CD8-positive, alpha-beta memory T cell (primary cell): ENCODE data around the gene CYRIA. TPM values are rescaled to one million over a fixed set of nuclear protein-coding genes. Genes with fewer than 3 reads are reported as not detected.
A peak's percentile ranks its signal among the peaks of the same experiment; 100 is the strongest.

ENCODE experiments used
- CTCF ChIA-PET: fragments of 350-600 bp; sonication (Branson Sonifier 250); formaldehyde crosslinking; loops from one replicate; lab custom pipeline; 2021; ENCODE audit warnings: antibody characterized with exemption; lab: Charles Lee
- POLR2A ChIA-PET: fragments of 350-600 bp; sonication (Branson Sonifier 250); formaldehyde crosslinking; loops from one replicate; lab custom pipeline; 2021; ENCODE audit warnings: antibody characterized with exemption; lab: Charles Lee
- DNase-seq, 5 donors: peaks; one replicate each; pipeline versions ENCODE4 v3.0.0 to v3.0.0-alpha.2; 2020 to 2022; ENCODE audit warnings: mixed read lengths in 1 of 5
- H3K27ac ChIP-seq: one replicate; pipeline ENCODE4 v1.7.0; 2013; ENCODE audit warnings: low read depth, mild to moderate bottlenecking, low read length, moderate library complexity
- H3K27me3 ChIP-seq: 2 replicates; pipeline ENCODE4 v1.7.0; 2013; ENCODE audit warnings: low read length, mild to moderate bottlenecking; ENCODE audit not compliant: insufficient read depth, poor library complexity, severe bottlenecking
- H3K36me3 ChIP-seq: 2 replicates; pipeline ENCODE4 v1.7.0; 2013; ENCODE audit warnings: mild to moderate bottlenecking, low read length, moderate library complexity; ENCODE audit not compliant: insufficient read depth
- H3K4me1 ChIP-seq: 2 replicates; pipeline ENCODE4 v1.7.0; 2013; ENCODE audit warnings: mild to moderate bottlenecking, low read length, moderate library complexity; ENCODE audit not compliant: insufficient read depth
- H3K4me3 ChIP-seq: 2 replicates; pipeline ENCODE4 v1.7.0; 2013; ENCODE audit warnings: mild to moderate bottlenecking, low read length
- H3K9me3 ChIP-seq: 2 replicates; pipeline ENCODE4 v1.7.0; 2013; ENCODE audit warnings: mild to moderate bottlenecking, low read length
- H3K27ac Mint-ChIP-seq, 8 donors: one replicate each; pipeline ENCODE4 v1.8.0; 2020 to 2021; ENCODE audit warnings: mixed read lengths in 8 of 8, mild to moderate bottlenecking in 6 of 8, inconsistent platforms in 3 of 8, moderate library complexity in 3 of 8
- H3K27me3 Mint-ChIP-seq, 2 donors: one replicate each; pipeline ENCODE4 v1.8.0; 2020 to 2021; ENCODE audit warnings: mixed read lengths in 2 of 2, mild to moderate bottlenecking in 1 of 2, moderate library complexity in 1 of 2
- H3K36me3 Mint-ChIP-seq, 3 donors: one replicate each; pipeline ENCODE4 v1.8.0; 2020 to 2021; ENCODE audit warnings: mixed read lengths in 3 of 3, inconsistent platforms in 1 of 3, mild to moderate bottlenecking in 1 of 3
- H3K4me1 Mint-ChIP-seq, 3 donors: one replicate each; pipeline ENCODE4 v1.8.0; 2020 to 2021; ENCODE audit warnings: mixed read lengths in 3 of 3, inconsistent platforms in 1 of 3, mild to moderate bottlenecking in 1 of 3
- H3K4me3 Mint-ChIP-seq, 7 donors: one replicate each; pipeline ENCODE4 v1.8.0; 2020 to 2021; ENCODE audit warnings: mixed read lengths in 7 of 7, mild to moderate bottlenecking in 6 of 7, moderate library complexity in 4 of 7, inconsistent platforms in 2 of 7
- H3K9me3 Mint-ChIP-seq, 5 donors: one replicate each; pipeline ENCODE4 v1.8.0; 2020 to 2022; ENCODE audit warnings: mixed read lengths in 5 of 5, mild to moderate bottlenecking in 3 of 5, moderate library complexity in 2 of 5, inconsistent platforms in 1 of 5
- polyA plus RNA-seq: library from polyadenylated mRNA; unstranded; fragments of 300-500 nt; fragmentation: Illumina TruSeq; gene quantifications from one replicate; pipeline ENCODE4 v1.2.3, GENCODE V29; 2021
- total RNA-seq, 2 experiments: library from RNA; stranded (reverse); gene quantifications; one replicate each; pipeline ENCODE4 v1.2.3, GENCODE V29; 2021

CYRIA gene
- total and polyA plus RNA-seq, 3 experiments from 2014 or later = 1.0 to 6.3 (median 1.2) TPM

DNA sequence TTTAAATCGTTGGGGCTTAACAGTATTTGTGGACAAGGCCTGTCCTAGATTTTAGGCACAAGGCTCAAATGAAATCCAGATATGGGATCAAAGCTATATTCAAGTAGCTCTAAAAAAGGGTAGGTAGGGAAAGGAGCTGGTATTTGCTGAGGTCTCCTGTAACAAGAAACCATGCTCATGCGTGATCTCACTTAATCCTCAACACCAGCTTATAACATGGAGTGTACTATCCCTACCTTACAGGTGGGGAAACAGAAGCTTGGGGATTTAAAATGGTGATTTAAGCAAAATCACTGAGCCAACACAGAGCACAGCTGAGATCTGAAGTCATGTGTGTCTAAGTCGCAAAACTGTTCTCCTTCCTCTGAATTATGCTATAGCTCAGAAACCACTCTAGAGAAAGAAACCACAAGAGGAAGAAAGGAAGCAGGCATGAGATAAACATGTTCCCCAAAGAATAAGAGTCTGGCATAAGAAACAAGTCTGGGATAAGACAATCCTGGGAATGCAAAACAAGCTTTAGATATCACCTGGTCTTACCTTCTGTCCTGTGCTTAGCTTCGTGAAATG, 43.1 kb downstream of the CYRIA start:
- Mint-ChIP-seq H3K27me3 (peaks cover 4 to 6% of the 10 kb centered on the region in 2 donors), H3K4me3 (peak overlapping the region in 2 of 7 donors; percentile 1 to 2), H3K36me3 (peaks cover 0 to 2% (median 0%) of the 10 kb centered on the region in 3 donors), H3K4me1 (peaks cover 36 to 42% (median 38%) of the 10 kb centered on the region in 3 donors), H3K9me3 (no peaks in the 10 kb centered on the region), H3K27ac (peak overlapping the region in 1 of 8 donors; percentile 11)
- ChIA-PET CTCF (interaction anchor here (1.6 to 2.1 kb wide), 2 partner anchors 9 to 14 kb away, joined by 3 to 9 read pairs; no protein-coding TSS in a partner anchor), POLR2A (no interaction called here)
- H3K9me3 ChIP-seq = no peaks in the 10 kb centered on the region
- H3K27me3 ChIP-seq = no peaks in the 10 kb centered on the region
- H3K4me3 ChIP-seq = no peak overlapping the region
- peaks cover 26% of the 10 kb centered on the region for H3K4me1 ChIP-seq
- no peak for DNase-seq
- H3K36me3 ChIP-seq = no peaks in the 10 kb centered on the region
- no peak overlapping the region for H3K27ac ChIP-seq

DNA sequence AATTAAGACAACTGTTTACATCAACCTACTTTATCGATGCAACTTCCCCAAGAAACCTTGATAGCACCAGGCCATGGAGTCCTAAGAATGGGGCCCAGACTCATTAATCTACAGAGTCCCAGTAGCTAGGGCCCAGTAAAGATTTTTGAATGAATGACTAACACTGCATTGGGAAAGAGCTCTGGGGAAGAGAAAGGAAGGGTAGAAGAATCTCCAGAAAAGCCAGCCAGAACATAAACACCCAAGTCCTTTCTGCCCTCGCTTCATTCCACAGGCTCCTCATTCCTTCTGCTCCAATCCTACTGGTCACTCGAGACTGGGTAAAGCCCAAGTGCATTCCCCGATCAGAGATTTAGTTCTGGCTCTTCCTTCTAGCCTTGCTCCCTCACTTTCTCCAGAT, 44.3 kb downstream of the CYRIA start:
- Histone ChIP-seq H3K27ac (no peak overlapping the region), H3K27me3 (no peaks in the 10 kb centered on the region), H3K4me1 (peaks cover 26% of the 10 kb centered on the region), H3K36me3 (no peaks in the 10 kb centered on the region), H3K9me3 (no peaks in the 10 kb centered on the region), H3K4me3 (no peak overlapping the region)
- H3K4me1 Mint-ChIP-seq = peaks cover 33 to 36% (median 33%) of the 10 kb centered on the region in 3 donors
- peaks cover 0 to 4% (median 0%) of the 10 kb centered on the region in 3 donors for H3K36me3 Mint-ChIP-seq
- H3K4me3 Mint-ChIP-seq = no peak overlapping the region
- peaks cover 7% of the 10 kb centered on the region in 2 donors for H3K27me3 Mint-ChIP-seq
- H3K9me3 Mint-ChIP-seq = no peaks in the 10 kb centered on the region
- CTCF ChIA-PET = interaction anchor here (1.6 to 2.1 kb wide), 2 partner anchors 8 to 13 kb away, joined by 3 to 9 read pairs; no protein-coding TSS in a partner anchor
- no peak for DNase-seq
- peak overlapping the region in 1 of 8 donors; percentile 5 for H3K27ac Mint-ChIP-seq
- POLR2A ChIA-PET = no interaction called here

DNA sequence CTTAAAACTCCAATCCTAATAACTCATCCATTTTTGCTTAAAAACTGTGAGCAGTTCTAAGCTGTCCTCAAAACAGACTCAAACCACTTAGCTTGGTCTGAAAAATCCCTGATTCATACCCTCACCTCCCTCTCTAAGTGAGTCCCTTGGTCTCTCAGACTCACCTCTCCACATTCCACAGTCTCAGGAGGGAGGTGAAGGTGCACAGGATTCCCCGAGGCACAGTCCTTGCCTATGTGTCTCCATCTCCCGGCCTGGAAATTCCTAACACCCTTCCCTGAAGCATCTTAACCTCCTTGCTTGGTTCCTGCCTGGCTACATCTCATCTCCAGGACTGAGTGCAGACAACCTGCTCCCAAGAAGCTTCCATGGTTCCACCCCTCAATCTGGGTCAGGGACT, 45.0 kb downstream of the CYRIA start:
- POLR2A ChIA-PET = no interaction called here

DNA sequence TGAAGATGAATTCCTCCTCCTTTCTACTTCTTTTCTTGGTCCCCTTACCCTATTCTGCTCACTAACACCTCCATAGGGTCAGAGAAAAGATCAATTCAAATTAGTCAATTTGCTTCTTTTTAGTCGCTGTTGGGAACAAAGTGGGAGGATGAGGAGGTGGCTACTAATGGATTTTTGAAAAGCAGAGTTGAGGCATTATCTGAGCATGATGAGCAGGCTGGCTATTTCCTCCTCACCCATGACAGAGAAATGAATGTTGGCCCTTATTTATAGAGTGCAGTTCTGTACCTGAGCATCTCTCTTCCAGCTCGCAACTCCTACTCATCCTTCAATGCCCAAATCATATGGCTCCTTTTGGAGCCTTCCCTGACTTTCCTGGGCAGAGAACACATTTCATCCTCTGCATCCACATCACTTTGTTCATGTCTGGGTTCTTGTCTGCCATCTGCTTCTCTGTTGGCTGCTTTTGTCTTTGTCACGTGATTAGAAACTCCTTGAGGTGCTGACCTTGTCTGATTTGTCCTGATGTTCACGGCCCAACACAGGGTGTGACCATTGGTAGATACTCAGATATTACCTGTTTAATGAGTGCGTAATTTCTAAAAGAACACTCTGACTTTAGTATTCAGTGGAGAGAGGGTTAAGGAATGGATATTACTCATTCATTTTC, 45.9 kb downstream of the CYRIA start:
- H3K27ac ChIP-seq = no peak overlapping the region
- no peaks in the 10 kb centered on the region for H3K9me3 ChIP-seq
- no peaks in the 10 kb centered on the region for H3K9me3 Mint-ChIP-seq
- DNase-seq = no peak
- no peaks in the 10 kb centered on the region for H3K27me3 ChIP-seq
- H3K36me3 ChIP-seq = no peaks in the 10 kb centered on the region
- H3K27me3 Mint-ChIP-seq = peaks cover 3 to 9% of the 10 kb centered on the region in 2 donors
- H3K4me1 Mint-ChIP-seq = peaks cover 19 to 22% (median 19%) of the 10 kb centered on the region in 3 donors
- H3K27ac Mint-ChIP-seq = peak overlapping the region in 1 of 8 donors; percentile 3
- peaks cover 0 to 5% (median 0%) of the 10 kb centered on the region in 3 donors for H3K36me3 Mint-ChIP-seq
- ChIA-PET POLR2A (no interaction called here), CTCF (interaction anchor here (1.4 kb wide), 1 partner anchor 11 kb away, joined by 4 read pairs; no protein-coding TSS in a partner anchor)
- no peak overlapping the region for H3K4me3 Mint-ChIP-seq
- H3K4me3 ChIP-seq = no peak overlapping the region
- H3K4me1 ChIP-seq = peaks cover 19% of the 10 kb centered on the region

More for the DNA sequence above, 45.0 kb downstream of the CYRIA start:
- Mint-ChIP-seq H3K36me3 (peaks cover 0 to 5% (median 0%) of the 10 kb centered on the region in 3 donors), H3K27ac (peak overlapping the region in 1 of 8 donors; percentile 44), H3K27me3 (peaks cover 3 to 9% of the 10 kb centered on the region in 2 donors), H3K4me1 (peaks cover 27 to 29% (median 28%) of the 10 kb centered on the region in 3 donors), H3K9me3 (no peaks in the 10 kb centered on the region), H3K4me3 (no peak overlapping the region)
- no peak for DNase-seq
- H3K9me3 ChIP-seq = no peaks in the 10 kb centered on the region
- H3K27me3 ChIP-seq = no peaks in the 10 kb centered on the region
- H3K27ac ChIP-seq = no peak overlapping the region
- no peak overlapping the region for H3K4me3 ChIP-seq
- CTCF ChIA-PET = no interaction called here
- no peaks in the 10 kb centered on the region for H3K36me3 ChIP-seq
- peaks cover 26% of the 10 kb centered on the region for H3K4me1 ChIP-seq

DNA sequence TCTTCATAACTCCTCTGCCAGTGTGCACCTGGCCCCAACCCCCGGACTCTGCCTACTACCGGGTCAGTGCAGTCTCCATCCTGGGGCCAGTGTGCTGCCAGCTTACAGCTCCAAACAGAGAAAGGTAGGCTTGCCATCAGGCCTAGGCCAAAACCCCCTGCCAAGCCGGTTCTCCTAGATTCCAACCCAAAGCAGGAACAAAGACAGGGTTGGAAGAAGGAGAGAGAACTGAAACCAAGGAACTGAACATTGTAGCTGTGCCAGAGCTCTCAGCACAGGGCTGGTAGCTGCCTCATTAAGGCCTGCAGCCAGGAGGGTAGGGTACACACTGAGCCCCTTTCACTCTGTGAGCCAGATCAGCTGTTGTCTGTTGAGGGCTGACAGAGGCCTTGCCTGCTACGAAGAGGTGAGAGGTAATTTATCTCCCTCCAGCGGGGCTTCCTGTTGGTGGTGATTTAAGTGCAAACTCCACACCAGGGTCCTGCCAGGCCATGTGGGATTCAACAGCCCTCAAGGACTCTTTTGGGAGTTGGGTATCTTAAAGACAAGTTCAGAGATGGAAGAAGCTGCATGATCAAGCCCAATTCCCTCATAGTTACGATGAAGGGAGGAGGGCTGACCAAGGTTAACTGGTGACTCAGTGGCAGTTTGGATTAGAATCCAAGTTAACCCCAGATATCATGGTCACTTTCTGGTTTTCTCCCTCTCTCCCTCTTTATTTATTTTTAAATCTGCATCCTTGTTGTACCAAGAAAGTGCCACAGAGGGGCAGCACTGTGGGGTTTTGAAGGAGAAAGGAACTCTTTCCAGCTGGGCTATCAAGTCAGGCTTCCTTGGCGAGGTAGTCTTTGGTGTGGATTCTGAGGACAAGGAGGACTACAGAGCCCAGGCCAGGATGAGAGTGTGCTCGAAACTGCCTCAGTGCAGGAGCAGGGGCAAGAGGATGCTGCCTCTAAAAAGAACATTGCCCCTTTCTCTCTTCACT, 48.1 kb downstream of the CYRIA start:
- H3K27ac ChIP-seq = no peak overlapping the region
- H3K27me3 Mint-ChIP-seq = peaks cover 5 to 16% of the 10 kb centered on the region in 2 donors
- peaks cover 2 to 4% (median 3%) of the 10 kb centered on the region in 3 donors for H3K4me1 Mint-ChIP-seq
- peaks cover 0 to 5% (median 0%) of the 10 kb centered on the region in 3 donors for H3K36me3 Mint-ChIP-seq
- no peak for DNase-seq
- ChIA-PET CTCF (no interaction called here), POLR2A (no interaction called here)
- no peaks in the 10 kb centered on the region for H3K9me3 Mint-ChIP-seq
- peaks cover under 1% of the 10 kb centered on the region for H3K4me1 ChIP-seq
- no peak overlapping the region for H3K4me3 ChIP-seq
- no peak overlapping the region for H3K4me3 Mint-ChIP-seq
- H3K36me3 ChIP-seq = no peaks in the 10 kb centered on the region
- peak overlapping the region in 1 of 8 donors; percentile 31 for H3K27ac Mint-ChIP-seq
- no peaks in the 10 kb centered on the region for H3K9me3 ChIP-seq
- H3K27me3 ChIP-seq = no peaks in the 10 kb centered on the region
